GM21576 (cell line): ENCODE results near the gene CELF5.
"Not testable (repeated sequence)": the region's sequence is repeated elsewhere in the genome, so short reads cannot be mapped to it uniquely, and the experiment has no call there.

Experiments used
- ATAC-seq: cut with Tn5 transposase; IDR thresholded peaks from one replicate; pipeline ENCODE4 v1.9.1; 2021; ENCODE audit warnings: mild to moderate bottlenecking, moderate library complexity; ENCODE audit not compliant: unreplicated experiment

The CELF5 gene

GRCh38 chr19:3189702-3190469 is 34.6 kb upstream of the CELF5 start:
- ATAC-seq = no peak

DNA sequence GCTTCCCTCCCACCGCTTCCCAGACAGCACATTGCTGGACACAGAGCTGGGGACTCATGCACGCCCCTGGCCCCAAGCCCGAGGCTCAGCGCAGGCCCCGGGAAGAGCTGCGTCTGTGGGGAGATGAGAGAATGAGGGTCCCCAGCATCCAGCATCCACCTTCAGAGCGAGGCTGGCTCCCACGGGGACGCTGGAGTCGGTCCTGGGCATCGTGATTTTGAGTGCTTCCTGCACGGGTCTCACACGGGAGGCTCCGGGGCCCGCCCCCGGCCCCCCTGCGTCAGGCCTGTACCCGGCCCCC is 34.0 kb upstream of the CELF5 start:
- ATAC-seq = no peak

- no peak for ATAC-seq
Observed at GRCh38 chr19:3190921-3191805, 33.3 kb upstream of the CELF5 start.

GRCh38 chr19:3191806-3192104 is 32.7 kb upstream of the CELF5 start:
- not testable (repeated sequence) for ATAC-seq

- ATAC-seq = no peak
Observed at GRCh38 chr19:3192228-3192635, 32.2 kb upstream of the CELF5 start.

- no peak for ATAC-seq
Observed at GRCh38 chr19:3192684-3193083, 31.8 kb upstream of the CELF5 start.

GRCh38 chr19:3193256-3194105 is 31.0 kb upstream of the CELF5 start:
- no peak for ATAC-seq

GRCh38 chr19:3194106-3195087 is 30.1 kb upstream of the CELF5 start:
- ATAC-seq = no peak

DNA sequence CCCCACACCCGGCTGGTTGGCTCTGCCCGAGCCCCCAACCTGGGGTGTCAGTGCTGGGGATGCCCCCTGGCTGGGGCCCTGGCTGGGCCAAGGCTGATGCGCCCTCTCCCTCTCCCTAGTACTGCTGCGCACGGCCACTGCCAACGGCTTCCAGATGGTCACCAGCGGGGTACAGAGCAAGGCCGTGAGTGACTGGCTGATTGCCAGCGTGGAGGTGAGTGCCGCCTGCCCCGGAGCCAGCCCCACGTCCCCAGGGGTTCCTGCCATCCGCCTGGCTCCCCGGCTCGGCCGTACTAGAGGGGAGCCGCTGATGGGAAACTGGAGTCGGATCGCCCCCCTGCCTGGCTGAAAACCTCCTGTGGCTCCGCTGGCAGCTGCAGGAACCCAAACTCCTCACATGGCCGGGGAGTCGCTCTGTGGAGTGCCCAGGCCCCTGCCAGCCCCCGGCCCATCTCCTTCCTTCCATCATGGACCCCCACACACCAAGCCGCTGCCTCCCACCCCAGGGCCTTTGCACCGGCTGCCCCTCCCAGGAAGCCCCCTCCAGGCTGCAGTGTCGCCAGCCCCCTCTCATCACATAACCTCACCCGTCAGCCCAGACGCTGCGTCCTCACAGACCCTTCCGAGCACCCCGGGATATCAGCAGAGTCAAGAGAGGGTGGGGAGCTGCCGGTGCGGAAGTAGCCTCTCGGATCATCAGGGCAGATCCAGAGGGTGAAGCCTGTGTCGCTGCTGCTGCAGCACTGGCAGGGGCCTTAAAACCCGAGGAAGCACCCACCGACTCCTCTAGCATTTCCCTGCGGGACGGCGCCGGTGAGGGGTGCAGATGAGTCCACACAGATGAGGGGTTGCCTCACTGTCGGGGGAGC is 28.2 kb upstream of the CELF5 start:
- no peak for ATAC-seq

- ATAC-seq = no peak
Observed at GRCh38 chr19:3196933-3197205, 27.6 kb upstream of the CELF5 start.

DNA sequence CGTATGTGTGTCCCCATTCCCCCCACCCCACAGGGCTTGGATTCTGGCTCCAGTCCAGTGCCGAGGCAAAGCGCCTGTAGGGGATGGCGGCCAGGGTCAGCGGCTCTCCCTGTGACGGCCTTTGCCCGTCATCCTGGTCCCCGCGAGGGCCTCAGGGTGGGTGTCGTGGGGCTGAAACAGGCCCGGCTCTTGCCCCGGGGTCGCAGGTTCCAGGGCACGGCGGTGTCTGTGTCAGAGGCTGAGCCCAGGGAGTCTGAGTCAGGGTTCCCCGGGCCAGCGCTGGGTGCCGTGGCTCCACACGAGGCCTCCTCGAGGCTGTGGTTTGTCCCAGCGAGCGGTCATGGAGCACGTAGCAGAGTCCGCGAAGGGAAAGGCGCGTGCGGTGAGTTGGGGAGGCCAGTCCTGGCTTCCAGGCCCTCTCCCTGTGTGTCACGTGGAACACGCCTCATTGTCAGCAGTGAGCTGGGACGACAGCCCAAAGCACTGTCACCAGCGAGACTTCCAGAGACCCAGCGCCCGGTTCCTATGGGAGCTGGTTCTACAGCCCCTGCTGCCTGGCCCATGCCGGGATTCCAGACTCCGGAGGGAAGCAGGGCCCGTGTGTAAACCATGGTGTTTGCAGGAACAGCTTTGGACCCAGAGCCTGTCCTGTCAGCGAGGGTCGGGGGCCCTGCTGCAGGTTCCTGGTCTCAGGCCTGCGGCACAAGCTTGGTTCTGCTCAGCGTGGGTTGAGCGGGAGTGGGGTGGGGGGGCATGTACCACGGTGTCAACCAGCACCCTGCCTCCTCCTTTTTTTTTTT is 25.4 kb upstream of the CELF5 start:
- no peak for ATAC-seq

GRCh38 chr19:3201072-3201700 is 23.3 kb upstream of the CELF5 start:
- ATAC-seq = no peak

- no peak for ATAC-seq
Observed at GRCh38 chr19:3201911-3202310, 22.6 kb upstream of the CELF5 start.

- ATAC-seq = no peak
Observed at GRCh38 chr19:3202346-3202745, 22.1 kb upstream of the CELF5 start.

- ATAC-seq = not testable (repeated sequence)
Observed at GRCh38 chr19:3202895-3203294, 21.6 kb upstream of the CELF5 start.

- ATAC-seq = no peak
Observed at GRCh38 chr19:3203805-3204645, 20.4 kb upstream of the CELF5 start.

GRCh38 chr19:3204646-3205275 is 19.7 kb upstream of the CELF5 start:
- ATAC-seq = no peak
